ENCODE results near the gene PES1.

DNA sequence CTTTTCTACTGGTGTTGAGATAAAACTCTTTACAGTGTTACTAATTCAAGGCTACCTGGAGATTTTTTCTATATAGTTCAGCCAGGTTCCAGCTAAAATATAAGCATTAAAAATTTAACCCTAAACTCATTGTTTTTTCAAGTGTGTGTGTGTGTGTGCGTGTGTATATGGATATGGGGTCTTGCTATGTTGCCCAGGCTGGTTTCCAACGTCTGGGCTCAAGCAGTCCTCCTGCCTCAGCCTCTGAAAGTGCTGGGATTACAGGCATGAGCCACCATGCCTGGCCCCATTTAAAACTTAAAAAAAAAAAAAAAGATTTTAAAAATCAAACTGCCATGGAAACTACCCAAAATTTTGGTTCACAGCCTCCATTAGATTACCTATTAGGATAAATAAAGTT lies 4.5 kb upstream of the PES1 start:
- TF ChIP-seq, protein P1, sequence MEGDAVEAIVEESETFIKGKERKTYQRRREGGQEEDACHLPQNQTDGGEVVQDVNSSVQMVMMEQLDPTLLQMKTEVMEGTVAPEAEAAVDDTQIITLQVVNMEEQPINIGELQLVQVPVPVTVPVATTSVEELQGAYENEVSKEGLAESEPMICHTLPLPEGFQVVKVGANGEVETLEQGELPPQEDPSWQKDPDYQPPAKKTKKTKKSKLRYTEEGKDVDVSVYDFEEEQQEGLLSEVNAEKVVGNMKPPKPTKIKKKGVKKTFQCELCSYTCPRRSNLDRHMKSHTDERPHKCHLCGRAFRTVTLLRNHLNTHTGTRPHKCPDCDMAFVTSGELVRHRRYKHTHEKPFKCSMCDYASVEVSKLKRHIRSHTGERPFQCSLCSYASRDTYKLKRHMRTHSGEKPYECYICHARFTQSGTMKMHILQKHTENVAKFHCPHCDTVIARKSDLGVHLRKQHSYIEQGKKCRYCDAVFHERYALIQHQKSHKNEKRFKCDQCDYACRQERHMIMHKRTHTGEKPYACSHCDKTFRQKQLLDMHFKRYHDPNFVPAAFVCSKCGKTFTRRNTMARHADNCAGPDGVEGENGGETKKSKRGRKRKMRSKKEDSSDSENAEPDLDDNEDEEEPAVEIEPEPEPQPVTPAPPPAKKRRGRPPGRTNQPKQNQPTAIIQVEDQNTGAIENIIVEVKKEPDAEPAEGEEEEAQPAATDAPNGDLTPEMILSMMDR (IDR thresholded peaks at IDR 0.05 in 8 of 11, conservative IDR thresholded peaks at IDR 0.05 in 3 of 11): no peak
- no peak for TF ChIP-seq POLR2AphosphoS5 (IDR thresholded peaks at IDR 0.05)

Measured in spleen (tissue), 7 donors.